Islet of Langerhans (tissue), 1 donor: Measurements from ENCODE around the gene SLC38A10.

ENCODE experiments used
- FAIRE-seq: peaks from one replicate; lab custom pipeline; 2011; peaks lifted over from hg19 to GRCh38; lab: Jason Lieb, UNC

Gene SLC38A10

DNA sequence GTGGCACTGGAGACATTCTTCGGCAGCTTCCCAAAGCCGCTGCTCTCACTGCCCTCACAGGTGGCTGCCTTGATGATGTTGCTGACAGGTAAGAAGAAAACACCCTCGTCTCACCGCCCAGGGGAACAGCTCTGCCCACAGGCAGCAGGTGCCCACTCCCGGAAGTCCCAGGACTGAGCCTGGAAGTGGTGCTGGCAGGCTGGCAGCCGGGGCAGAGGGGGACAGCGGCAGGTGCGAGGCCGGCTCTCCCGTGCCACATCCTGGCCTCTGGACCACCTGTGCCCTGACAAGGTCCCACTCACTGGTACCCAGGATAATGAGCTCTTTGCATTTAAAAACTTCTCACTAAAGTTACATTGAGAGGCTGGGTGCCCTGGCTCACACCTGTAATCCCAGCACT is 92.8 kb downstream of the SLC38A10 start:
- no peak for FAIRE-seq

DNA sequence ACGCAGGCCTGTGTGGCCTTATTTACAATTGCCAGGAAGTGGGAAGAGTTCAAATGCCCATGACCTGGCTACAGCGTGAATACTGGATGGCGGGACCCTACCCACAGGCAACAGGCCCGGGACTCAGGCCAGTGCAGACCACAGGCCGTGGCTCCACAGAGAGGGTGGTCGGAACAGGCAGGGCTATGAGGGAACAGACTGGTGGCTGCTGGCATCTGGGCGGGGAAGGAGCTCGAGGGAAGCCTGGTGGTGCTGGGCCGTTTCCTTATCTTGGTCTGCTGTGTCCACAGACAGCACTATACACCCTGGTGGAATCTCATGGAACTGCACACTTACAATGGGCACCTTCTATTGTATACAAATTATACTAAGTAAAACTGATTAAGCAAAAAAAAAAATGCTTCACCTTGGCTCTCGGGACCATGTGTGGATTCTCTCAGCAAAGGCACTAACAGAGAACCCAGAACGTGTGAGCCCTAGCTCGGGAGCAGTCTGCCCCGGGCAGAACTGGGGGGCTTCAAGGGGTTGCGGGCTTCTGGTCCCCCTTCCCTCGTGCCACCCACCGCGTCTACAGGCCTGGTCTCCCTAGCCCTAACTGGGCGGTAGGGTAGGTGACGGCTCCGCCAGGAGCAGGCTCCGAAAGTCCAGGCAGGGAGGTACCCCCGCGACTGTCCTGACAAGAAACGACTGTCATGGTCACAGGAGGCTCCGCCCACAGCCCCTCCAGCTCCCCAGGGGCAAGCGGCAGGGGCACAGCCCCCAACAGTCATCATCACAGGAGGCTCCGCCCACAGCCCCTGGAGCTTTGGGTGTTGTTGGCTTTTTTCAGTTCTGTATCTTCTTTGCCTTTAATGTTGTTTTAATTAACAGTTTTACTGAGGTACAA is 94.2 kb downstream of the SLC38A10 start:
- no peak for FAIRE-seq

DNA sequence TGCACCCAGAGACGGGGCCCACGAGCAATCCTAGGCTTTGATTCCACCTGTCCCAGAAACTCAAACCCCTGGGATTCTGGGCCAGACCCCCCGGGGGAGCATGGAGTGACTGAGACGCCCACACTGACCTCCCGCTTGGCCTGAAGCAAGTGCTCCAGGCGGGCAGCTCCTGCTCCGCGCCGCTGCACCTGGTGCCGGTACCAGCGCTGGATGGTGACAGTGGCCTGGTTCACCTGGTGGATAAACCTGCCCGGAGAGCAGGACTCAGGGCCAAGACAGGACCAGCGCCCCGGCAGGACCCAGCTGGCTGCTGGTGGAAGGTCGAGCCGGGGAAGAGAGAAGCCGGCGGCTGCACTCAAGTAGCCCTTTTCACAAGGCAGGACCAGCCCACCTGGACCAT is 94.9 kb downstream of the SLC38A10 start:
- FAIRE-seq, result no peak

DNA sequence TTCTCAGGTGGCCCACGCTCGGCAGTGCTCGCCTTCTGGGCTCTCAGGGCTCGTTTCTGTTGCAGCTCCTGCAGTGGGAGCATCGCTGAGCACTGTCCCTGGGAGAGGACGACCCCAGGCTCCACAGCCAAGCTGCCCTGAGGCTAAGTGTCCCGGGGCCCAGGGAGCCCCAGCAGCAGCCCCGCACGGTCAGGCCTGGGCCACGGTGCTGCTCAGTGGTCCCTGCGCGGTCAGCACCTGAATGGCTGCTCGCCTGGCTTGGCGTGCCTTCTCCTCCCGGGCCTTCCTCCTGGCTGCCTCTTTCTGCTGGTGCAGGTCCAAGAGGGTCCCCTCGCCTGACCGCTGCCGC is 95.7 kb downstream of the SLC38A10 start:
- no peak for FAIRE-seq

DNA sequence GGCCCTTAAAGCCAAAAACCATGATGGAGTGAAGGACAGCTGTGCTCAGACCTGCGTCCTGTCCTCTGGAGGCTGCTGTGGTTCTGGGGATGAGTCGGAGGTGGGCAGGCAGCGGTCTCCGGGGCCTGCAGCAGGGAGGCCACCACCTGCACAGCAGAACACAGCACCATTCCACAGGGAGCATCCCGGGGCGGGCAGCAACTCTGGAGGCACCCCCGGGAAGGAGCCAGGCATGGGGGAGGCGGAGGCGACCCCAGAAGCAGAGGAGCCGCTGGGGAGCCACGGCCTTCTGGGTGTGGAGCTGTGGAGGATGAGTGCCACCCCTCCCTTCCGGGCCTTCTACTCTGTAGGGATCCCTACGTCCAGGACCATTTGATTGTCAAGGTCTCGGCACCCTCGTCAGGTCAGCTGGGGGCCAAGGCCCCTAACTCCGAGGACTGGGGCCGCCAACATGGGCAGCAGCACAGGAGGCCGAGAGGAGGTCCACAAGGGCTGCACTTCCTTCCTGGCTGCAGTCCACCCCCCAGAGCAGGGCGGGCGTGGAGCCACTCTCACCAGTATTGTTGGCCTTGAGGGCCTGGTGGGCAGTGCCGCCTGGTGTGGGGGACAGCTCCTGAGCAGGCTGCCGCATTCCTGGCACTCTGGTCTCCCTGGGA is 96.2 kb downstream of the SLC38A10 start:
- FAIRE-seq, result no peak

DNA sequence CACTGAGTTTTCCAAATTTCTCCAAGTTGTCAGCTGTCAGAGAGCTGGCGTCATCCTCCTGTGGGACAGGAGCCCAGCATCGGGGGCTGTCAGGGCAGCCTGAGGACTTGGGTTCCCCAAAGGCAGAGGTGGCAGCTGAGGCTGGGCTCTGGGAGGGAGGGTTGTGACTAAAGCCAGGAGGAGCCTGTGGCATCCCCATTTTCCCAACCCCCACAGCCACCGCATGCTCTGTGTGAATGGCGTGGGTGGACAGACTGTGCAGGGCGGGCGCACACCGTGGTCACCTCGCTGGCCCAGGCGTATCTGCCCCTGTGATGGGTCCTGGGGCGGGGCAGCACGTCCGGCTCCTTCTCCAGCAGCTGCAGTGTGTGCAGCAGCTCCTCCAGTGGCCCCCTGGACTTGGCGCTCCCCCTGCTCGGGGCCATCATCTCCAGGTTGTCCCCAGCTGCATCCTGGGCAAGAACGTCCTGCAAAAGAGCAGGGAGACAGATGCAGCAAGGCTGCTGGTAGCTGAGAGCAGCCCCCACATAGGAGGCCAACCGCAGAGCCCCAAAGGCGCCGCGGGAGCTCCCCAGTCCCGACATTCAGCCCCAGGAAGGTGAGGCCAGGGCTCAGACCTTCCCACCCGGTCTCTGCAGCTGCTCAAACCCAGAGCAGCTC is 97.1 kb downstream of the SLC38A10 start:
- FAIRE-seq, result no peak

DNA sequence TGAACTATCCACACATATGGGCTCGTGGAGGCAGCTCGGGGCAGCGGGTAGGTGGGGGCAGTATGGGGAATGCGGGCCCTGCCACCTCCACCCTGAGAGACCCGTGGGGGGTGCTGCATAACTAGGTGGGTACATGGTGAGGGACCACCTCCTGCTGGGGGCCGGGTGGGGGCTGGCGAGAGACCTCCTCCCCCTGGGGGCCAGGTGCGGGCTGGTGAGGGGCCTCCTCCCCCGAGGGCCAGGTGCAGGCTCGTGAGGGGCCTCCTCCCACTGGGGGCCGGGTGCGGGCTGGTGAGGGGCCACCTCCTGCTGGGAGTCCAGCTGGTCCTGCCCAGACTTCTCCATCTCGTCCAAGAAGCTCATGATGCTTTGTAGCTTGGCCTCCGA is 97.7 kb downstream of the SLC38A10 start:
- no peak for FAIRE-seq

DNA sequence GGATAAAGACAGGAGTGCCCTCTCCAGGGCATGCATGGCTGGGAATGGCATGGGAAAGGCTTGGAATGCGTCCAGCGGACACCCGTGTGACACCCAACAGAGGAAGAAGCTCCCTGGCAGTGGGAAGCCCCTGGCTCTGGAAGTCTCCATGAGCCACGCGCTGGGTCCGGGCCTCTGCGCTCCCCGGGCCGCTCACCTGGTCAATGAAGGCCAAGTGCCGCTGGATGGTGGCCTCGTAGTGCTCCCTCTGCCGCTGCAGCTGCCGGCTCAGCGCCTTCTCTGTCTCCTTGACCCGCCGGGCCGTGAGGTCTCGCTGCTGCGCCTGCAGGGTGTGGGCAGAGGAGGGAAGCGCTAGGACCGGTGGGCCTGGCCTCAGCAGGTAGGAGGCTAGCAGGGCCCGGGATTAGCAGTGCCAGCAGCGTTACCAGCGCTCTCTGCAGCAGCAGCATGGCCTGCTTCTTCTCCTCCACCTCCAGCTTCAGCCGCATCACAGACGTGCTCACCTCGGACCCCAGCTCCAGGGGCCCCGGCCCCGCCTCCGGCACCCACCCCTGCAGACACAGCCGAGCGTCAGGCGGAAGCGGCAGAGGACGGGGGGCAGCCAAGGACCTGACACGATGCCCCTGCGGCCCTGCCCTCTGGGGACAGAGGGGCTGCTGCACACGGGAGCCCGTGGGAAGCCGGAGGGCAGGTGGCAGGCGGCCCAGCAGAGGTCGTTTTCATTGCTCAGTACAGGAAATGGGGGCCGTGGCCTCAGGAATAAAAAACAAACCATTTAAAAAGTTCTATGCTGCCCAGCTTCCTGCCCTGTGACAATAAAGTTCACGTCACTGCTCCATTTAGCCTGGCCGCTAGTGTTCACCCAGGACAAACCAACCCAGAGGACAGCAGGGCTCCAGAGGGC is 98.3 kb downstream of the SLC38A10 start:
- FAIRE-seq, result no peak

DNA sequence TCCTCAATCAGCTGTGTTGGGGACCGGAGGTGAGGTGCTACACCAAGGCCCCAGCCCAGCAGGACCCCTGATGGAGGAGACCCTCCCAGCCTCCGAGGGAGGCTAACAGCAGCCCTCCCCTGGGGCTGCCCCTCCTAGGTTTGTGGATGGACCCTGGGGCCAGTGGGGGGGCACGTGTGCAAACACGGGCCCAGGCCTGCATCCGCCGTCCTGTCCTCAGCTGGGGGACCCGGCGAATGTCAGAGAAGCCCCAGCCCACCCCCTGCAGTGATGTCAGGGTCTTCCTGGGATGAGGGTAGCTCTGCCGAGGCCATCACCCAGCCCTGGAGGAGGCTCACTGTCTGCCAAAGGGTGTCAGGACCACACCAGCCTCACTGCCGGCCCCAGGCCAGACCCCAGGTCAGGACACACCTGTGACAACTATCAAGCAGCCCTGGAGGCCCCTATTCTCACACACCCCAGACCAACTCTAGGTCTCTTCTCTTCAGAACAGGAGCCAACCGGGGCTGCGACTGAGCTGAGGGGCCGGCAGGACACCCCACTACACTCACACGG is 99.1 kb downstream of the SLC38A10 start:
- FAIRE-seq, result no peak
